ENCODE measurements around the gene AUTS2. TPM values are rescaled to one million over a fixed set of nuclear protein-coding genes. Genes with fewer than 3 reads are reported as not detected.

The AUTS2 gene
- total and polyA plus RNA-seq, 2 experiments from 2014 or later = 32.0 to 91.0 TPM

DNA sequence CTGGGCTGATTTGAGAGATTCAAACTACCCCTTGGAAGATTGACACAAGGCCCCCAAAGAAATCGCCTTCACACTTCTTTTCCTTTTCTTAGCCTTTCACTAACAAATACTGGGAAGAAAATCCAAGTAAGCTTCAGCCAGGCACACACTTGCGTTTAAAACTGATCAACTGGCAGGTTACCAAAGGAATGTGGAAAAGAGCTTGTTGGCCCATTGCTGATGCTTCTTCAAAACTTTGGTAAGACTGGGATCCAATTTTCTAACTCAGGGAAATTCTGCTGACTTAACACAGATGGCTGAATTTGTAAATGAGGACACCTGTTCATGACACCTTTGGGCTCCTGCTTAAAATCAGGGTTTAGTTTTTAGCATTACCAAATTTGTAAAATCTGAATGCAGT, 1069.1 kb downstream of the AUTS2 start:
- H3K9me3 Mint-ChIP-seq = no peaks in the 10 kb centered on the region
- Histone ChIP-seq H4K20me1 (replicated peaks; ENCODE audit: insufficient read depth) (no peaks in the 10 kb centered on the region), H3K4me1 (ENCODE audit: insufficient read depth) (peaks cover 5% of the 10 kb centered on the region; the same call in 1 of the 2 replicates), H2AFZ (no peak overlapping the region), H3K27ac (ENCODE audit: low read depth) (no peak overlapping the region), H3K36me3 (ENCODE audit: insufficient read depth) (no peaks in the 10 kb centered on the region), H3K4me3 (no peak overlapping the region), H3K4me2 (no peak overlapping the region), H3K79me2 (replicated peaks; ENCODE audit: insufficient read depth) (no peaks in the 10 kb centered on the region), H3K9me2 (ENCODE audit: insufficient read depth) (no peaks in the 10 kb centered on the region), H3K27me3 (ENCODE audit: insufficient read depth) (no peaks in the 10 kb centered on the region), H3F3A (replicated peaks; ENCODE audit: low read depth) (no peaks in the 10 kb centered on the region)
- peaks cover 5% of the 10 kb centered on the region for H3K27me3 Mint-ChIP-seq (ENCODE audit: insufficient read depth, low read depth, poor library complexity)
- no peaks in the 10 kb centered on the region for H3K36me3 Mint-ChIP-seq (ENCODE audit: low read depth)
- H3K4me1 Mint-ChIP-seq = peaks cover 22% of the 10 kb centered on the region
- TF ChIP-seq EZH2 (IDR thresholded peaks at IDR 0.05; ENCODE audit: low read depth, unreplicated experiment) (no peak), STAT1 (IDR thresholded peaks at IDR 0.05; ENCODE audit: unreplicated experiment) (no peak), JUNB (IDR thresholded peaks at IDR 0.05; ENCODE audit: unreplicated experiment) (no peak), EZH2phosphoT487 (IDR thresholded peaks at IDR 0.05; ENCODE audit: unreplicated experiment) (no peak), ZNF331 (CRISPR knock-in tag; IDR thresholded peaks at IDR 0.05; ENCODE audit: low read depth) (no peak), NANOG (IDR thresholded peaks at IDR 0.05; ENCODE audit: borderline replicate concordance) (no peak), POLR2AphosphoS5 (IDR thresholded peaks at IDR 0.05; ENCODE audit: low read depth) (no peak), ZNF114 (CRISPR knock-in tag; IDR thresholded peaks at IDR 0.05) (no peak), CREB1 (CRISPR knock-in tag; IDR thresholded peaks at IDR 0.05; ENCODE audit: low read depth) (no peak), ETS1 (IDR thresholded peaks at IDR 0.05) (no peak)
- TF ChIP-seq, protein P1, sequence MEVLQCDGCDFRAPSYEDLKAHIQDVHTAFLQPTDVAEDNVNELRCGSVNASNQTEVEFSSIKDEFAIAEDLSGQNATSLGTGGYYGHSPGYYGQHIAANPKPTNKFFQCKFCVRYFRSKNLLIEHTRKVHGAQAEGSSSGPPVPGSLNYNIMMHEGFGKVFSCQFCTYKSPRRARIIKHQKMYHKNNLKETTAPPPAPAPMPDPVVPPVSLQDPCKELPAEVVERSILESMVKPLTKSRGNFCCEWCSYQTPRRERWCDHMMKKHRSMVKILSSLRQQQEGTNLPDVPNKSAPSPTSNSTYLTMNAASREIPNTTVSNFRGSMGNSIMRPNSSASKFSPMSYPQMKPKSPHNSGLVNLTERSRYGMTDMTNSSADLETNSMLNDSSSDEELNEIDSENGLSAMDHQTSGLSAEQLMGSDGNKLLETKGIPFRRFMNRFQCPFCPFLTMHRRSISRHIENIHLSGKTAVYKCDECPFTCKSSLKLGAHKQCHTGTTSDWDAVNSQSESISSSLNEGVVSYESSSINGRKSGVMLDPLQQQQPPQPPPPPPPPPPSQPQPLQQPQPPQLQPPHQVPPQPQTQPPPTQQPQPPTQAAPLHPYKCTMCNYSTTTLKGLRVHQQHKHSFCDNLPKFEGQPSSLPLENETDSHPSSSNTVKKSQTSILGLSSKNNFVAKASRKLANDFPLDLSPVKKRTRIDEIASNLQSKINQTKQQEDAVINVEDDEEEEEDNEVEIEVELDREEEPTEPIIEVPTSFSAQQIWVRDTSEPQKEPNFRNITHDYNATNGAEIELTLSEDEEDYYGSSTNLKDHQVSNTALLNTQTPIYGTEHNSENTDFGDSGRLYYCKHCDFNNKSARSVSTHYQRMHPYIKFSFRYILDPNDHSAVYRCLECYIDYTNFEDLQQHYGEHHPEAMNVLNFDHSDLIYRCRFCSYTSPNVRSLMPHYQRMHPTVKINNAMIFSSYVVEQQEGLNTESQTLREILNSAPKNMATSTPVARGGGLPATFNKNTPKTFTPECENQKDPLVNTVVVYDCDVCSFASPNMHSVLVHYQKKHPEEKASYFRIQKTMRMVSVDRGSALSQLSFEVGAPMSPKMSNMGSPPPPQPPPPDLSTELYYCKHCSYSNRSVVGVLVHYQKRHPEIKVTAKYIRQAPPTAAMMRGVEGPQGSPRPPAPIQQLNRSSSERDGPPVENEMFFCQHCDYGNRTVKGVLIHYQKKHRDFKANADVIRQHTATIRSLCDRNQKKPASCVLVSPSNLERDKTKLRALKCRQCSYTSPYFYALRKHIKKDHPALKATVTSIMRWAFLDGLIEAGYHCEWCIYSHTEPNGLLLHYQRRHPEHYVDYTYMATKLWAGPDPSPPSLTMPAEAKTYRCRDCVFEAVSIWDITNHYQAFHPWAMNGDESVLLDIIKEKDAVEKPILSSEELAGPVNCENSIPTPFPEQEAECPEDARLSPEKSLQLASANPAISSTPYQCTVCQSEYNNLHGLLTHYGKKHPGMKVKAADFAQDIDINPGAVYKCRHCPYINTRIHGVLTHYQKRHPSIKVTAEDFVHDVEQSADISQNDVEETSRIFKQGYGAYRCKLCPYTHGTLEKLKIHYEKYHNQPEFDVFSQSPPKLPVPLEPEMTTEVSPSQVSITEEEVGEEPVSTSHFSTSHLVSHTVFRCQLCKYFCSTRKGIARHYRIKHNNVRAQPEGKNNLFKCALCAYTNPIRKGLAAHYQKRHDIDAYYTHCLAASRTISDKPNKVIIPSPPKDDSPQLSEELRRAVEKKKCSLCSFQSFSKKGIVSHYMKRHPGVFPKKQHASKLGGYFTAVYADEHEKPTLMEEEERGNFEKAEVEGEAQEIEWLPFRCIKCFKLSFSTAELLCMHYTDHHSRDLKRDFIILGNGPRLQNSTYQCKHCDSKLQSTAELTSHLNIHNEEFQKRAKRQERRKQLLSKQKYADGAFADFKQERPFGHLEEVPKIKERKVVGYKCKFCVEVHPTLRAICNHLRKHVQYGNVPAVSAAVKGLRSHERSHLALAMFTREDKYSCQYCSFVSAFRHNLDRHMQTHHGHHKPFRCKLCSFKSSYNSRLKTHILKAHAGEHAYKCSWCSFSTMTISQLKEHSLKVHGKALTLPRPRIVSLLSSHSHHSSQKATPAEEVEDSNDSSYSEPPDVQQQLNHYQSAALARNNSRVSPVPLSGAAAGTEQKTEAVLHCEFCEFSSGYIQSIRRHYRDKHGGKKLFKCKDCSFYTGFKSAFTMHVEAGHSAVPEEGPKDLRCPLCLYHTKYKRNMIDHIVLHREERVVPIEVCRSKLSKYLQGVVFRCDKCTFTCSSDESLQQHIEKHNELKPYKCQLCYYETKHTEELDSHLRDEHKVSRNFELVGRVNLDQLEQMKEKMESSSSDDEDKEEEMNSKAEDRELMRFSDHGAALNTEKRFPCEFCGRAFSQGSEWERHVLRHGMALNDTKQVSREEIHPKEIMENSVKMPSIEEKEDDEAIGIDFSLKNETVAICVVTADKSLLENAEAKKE (CRISPR knock-in tag; IDR thresholded peaks at IDR 0.05) = no peak
- TF ChIP-seq, protein P2, sequence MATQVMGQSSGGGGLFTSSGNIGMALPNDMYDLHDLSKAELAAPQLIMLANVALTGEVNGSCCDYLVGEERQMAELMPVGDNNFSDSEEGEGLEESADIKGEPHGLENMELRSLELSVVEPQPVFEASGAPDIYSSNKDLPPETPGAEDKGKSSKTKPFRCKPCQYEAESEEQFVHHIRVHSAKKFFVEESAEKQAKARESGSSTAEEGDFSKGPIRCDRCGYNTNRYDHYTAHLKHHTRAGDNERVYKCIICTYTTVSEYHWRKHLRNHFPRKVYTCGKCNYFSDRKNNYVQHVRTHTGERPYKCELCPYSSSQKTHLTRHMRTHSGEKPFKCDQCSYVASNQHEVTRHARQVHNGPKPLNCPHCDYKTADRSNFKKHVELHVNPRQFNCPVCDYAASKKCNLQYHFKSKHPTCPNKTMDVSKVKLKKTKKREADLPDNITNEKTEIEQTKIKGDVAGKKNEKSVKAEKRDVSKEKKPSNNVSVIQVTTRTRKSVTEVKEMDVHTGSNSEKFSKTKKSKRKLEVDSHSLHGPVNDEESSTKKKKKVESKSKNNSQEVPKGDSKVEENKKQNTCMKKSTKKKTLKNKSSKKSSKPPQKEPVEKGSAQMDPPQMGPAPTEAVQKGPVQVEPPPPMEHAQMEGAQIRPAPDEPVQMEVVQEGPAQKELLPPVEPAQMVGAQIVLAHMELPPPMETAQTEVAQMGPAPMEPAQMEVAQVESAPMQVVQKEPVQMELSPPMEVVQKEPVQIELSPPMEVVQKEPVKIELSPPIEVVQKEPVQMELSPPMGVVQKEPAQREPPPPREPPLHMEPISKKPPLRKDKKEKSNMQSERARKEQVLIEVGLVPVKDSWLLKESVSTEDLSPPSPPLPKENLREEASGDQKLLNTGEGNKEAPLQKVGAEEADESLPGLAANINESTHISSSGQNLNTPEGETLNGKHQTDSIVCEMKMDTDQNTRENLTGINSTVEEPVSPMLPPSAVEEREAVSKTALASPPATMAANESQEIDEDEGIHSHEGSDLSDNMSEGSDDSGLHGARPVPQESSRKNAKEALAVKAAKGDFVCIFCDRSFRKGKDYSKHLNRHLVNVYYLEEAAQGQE (IDR thresholded peaks at IDR 0.05; ENCODE audit: unreplicated experiment) = no peak
- TF ChIP-seq, protein P3, sequence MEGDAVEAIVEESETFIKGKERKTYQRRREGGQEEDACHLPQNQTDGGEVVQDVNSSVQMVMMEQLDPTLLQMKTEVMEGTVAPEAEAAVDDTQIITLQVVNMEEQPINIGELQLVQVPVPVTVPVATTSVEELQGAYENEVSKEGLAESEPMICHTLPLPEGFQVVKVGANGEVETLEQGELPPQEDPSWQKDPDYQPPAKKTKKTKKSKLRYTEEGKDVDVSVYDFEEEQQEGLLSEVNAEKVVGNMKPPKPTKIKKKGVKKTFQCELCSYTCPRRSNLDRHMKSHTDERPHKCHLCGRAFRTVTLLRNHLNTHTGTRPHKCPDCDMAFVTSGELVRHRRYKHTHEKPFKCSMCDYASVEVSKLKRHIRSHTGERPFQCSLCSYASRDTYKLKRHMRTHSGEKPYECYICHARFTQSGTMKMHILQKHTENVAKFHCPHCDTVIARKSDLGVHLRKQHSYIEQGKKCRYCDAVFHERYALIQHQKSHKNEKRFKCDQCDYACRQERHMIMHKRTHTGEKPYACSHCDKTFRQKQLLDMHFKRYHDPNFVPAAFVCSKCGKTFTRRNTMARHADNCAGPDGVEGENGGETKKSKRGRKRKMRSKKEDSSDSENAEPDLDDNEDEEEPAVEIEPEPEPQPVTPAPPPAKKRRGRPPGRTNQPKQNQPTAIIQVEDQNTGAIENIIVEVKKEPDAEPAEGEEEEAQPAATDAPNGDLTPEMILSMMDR (conservative IDR thresholded peaks at IDR 0.05; ENCODE audit: low read depth in 2 of 2) = no peak
- H3K4me3 Mint-ChIP-seq = no peak overlapping the region
- ATAC-seq (no peak), DNase-seq (ENCODE audit: low spot score) (no peak)
- H3K27ac Mint-ChIP-seq = no peak overlapping the region

Data from GM23338 (cell line).